Astrocyte of the cerebellum (primary cell): ENCODE measurements around the gene GDF15.

Source experiments
- DNase-seq: peaks from one replicate; pipeline ENCODE4 v3.0.0-alpha.2; 2011; ENCODE audit warnings: low read depth
- H3K4me3 ChIP-seq: 2 replicates; pipeline ENCODE4 v1.5.1; 2011; ENCODE audit warnings: mild to moderate bottlenecking, low read depth, low read length, moderate library complexity
- CTCF ChIP-seq: IDR thresholded peaks from 2 replicates; pipeline ENCODE4 v1.5.1; 2012; ENCODE audit warnings: low read length, low read depth, moderate library complexity, mild to moderate bottlenecking; ENCODE audit errors: missing control alignments
- in situ Hi-C: cut with HindIII; loops from 2 replicates; pipeline ENCODE4 v1.10.0; 2017; ENCODE audit warnings: low sequenced_read_pairs

GDF15 gene

GRCh38 chr19:18429717-18430416 is 43.9 kb downstream of the GDF15 start:
- in situ Hi-C loops = no loop called here
- no peak for TF ChIP-seq CTCF
- H3K4me3 ChIP-seq = peak overlapping the region; percentile 34
- DNase-seq = no peak

- no peak for DNase-seq
- no peak for TF ChIP-seq CTCF
- H3K4me3 ChIP-seq = no peak overlapping the region
- in situ Hi-C loops = no loop called here
Measured at GRCh38 chr19:18430417-18431144, 44.6 kb downstream of the GDF15 start.

DNA sequence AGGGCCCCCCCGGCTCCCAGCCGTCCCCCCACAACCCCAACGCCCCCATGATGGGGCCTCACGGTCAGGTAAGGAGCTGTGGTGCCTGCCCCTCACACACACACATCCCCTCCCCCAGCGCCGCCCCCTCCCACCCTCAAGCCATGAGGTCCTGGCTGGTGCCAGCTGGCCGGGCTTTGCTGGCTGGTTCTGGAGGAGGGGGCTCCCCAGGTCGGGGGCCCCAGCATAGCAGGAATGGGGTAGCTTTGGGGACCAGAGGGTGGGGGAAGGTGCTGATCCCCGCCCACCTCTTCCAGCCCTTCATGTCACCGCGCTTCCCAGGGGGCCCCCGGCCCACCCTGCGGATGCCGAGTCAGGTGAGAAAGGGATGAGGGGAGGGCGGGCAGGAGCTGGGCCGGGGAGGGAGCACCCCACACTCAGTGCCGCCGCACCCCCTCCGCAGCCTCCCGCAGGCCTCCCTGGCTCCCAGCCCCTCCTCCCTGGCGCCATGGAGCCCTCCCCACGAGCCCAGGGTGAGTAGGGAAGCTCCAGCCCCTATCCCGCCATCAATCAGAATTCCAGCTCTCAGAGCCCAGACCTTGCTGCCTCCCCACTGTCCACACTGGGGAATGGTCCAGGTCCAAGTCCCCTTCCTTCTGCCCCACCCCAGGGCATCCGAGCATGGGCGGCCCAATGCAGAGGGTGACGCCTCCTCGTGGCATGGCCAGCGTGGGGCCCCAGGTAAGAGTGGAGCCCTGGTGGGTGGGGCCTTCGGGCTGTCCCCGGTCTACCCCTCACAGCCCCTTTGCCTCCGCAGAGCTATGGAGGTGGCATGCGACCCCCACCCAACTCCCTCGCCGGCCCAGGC is 45.6 kb downstream of the GDF15 start:
- in situ Hi-C loops = no loop called here
- no peak overlapping the region for H3K4me3 ChIP-seq
- DNase-seq = no peak
- TF ChIP-seq CTCF = no peak

- TF ChIP-seq CTCF = no peak
- in situ Hi-C loops = no loop called here
- H3K4me3 ChIP-seq = peak overlapping the region; percentile 39
- no peak for DNase-seq
Measured at GRCh38 chr19:18432275-18433014, 46.5 kb downstream of the GDF15 start.

DNA sequence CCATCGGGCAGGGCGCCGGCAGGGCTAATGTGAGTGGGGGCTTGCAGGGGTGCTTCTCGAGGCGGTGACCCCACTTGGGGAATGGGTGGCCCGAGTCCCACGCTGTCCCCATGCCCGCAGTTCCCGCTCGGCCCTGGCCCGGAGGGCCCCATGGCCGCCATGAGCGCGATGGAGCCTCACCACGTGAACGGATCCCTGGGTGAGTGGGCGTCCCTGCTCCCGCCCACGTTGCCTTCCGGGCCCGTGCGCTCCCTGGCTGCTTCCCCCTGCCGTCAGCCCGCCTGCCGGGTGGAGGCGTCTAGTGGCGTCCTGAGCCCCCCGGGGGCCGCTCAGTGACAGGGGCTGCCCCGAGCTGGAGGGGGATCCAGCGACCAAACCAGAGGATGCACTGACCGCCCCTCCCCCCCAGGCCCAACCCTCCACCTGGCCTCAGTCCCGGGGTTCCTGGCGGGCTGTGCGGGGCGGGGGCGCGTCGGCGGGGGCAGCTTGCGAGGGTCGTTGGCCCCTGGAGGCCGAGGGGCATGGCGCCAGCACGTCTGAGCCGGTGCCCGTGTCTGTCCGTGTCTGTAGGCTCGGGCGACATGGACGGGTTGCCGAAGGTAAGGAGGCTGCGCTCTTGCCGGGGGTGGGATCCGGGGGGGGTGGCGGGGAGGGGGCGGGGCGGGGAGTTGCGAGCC is 47.2 kb downstream of the GDF15 start:
- in situ Hi-C loops = no loop called here
- peak overlapping the region; percentile 39 for H3K4me3 ChIP-seq

More for the DNA sequence above, 47.2 kb downstream of the GDF15 start:
- no peak for DNase-seq
- TF ChIP-seq CTCF = no peak
